Measurements from ENCODE around the gene ZPR1. TPM values are rescaled to one million over a fixed set of nuclear protein-coding genes. Genes with fewer than 3 reads are reported as not detected.

The ZPR1 gene
- total and polyA plus RNA-seq, 4 donors, result 9.4 to 56.1 (median 18.3) TPM

DNA sequence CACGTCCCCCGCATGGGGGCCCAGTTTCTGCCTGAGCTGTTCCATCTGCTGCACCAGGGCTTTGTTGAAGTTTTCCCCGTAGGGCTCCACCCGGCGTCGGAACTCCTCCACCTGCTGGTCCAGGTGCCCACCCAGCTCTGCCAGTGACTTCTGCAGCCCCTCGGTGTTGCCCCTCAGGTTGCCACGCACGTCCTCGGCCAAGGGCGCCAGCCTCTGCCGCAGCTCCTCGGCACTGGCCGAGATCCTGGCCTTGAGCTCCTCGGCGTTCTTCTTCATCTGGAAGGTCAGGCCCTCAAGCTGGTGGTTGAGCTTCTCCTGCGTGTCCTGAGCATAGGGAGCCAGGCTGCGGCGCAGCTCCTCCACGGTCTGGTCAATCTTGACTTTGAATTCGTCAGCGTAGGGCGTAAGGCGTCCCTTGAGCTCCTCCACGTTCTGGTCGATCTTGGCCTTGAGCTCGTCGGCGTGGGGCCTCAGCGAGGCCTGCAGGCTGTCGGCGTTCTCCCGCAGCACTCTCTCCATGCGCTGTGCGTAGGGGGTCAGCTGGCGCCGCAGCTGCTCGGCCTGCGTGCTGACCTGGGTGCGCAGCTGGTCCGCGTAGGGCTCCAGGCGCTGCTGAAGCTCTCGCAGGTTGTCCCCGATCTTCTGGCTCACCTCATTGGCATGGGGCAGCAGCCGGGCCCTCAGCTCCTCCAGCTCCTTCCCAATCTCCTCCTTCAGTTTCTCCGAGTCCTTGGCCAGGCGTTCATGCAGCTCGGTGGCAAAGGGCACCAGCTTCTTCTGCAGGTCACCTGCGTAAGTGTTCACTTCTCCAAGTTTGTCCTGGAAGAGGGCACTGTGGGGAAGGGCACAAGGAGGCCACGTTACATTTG, 33.5 kb upstream of the ZPR1 start:
- Histone ChIP-seq H3K9ac (ENCODE audit: low read depth in 1 of 2, low read length in 2 of 2) (no peak overlapping the region), H3K9me3 (ENCODE audit: control insufficient read depth in 4 of 4, low read length in 3 of 4) (no peaks in the 10 kb centered on the region), H3K4me3 (ENCODE audit: low read depth in 1 of 3, low read length in 3 of 3) (no peak overlapping the region), H3K27ac (ENCODE audit: low read depth in 1 of 2, low read length in 2 of 2) (no peak overlapping the region), H3K4me1 (ENCODE audit: control insufficient read depth in 4 of 4, insufficient read depth in 4 of 4, low read length in 3 of 4) (peaks cover 7 to 21% (median 14%) of the 10 kb centered on the region in 4 donors), H3K36me3 (ENCODE audit: control insufficient read depth in 4 of 4, insufficient read depth in 3 of 4, low read depth in 1 of 4, low read length in 3 of 4) (no peaks in the 10 kb centered on the region), H3K27me3 (ENCODE audit: control insufficient read depth in 4 of 4, insufficient read depth in 4 of 4, low read length in 3 of 4) (no peaks in the 10 kb centered on the region)
- TF ChIP-seq EGR1 (IDR thresholded peaks at IDR 0.05; ENCODE audit: low read depth in 2 of 2) (no peak), HNF4G (IDR thresholded peaks at IDR 0.05) (no peak), JUND (IDR thresholded peaks at IDR 0.05) (no peak), FOXA2 (IDR thresholded peaks at IDR 0.05) (no peak), RXRA (IDR thresholded peaks at IDR 0.05) (no peak), GABPA (IDR thresholded peaks at IDR 0.05 in 1 of 2, conservative IDR thresholded peaks at IDR 0.05 in 1 of 2) (no peak), SP1 (IDR thresholded peaks at IDR 0.05) (no peak), FOXA1 (IDR thresholded peaks at IDR 0.05) (no peak)
- TF ChIP-seq, protein P1, sequence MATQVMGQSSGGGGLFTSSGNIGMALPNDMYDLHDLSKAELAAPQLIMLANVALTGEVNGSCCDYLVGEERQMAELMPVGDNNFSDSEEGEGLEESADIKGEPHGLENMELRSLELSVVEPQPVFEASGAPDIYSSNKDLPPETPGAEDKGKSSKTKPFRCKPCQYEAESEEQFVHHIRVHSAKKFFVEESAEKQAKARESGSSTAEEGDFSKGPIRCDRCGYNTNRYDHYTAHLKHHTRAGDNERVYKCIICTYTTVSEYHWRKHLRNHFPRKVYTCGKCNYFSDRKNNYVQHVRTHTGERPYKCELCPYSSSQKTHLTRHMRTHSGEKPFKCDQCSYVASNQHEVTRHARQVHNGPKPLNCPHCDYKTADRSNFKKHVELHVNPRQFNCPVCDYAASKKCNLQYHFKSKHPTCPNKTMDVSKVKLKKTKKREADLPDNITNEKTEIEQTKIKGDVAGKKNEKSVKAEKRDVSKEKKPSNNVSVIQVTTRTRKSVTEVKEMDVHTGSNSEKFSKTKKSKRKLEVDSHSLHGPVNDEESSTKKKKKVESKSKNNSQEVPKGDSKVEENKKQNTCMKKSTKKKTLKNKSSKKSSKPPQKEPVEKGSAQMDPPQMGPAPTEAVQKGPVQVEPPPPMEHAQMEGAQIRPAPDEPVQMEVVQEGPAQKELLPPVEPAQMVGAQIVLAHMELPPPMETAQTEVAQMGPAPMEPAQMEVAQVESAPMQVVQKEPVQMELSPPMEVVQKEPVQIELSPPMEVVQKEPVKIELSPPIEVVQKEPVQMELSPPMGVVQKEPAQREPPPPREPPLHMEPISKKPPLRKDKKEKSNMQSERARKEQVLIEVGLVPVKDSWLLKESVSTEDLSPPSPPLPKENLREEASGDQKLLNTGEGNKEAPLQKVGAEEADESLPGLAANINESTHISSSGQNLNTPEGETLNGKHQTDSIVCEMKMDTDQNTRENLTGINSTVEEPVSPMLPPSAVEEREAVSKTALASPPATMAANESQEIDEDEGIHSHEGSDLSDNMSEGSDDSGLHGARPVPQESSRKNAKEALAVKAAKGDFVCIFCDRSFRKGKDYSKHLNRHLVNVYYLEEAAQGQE (IDR thresholded peaks at IDR 0.05), result no peak
- TF ChIP-seq, protein P2, sequence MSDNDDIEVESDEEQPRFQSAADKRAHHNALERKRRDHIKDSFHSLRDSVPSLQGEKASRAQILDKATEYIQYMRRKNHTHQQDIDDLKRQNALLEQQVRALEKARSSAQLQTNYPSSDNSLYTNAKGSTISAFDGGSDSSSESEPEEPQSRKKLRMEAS (IDR thresholded peaks at IDR 0.05), result no peak
- TF ChIP-seq, protein P3, sequence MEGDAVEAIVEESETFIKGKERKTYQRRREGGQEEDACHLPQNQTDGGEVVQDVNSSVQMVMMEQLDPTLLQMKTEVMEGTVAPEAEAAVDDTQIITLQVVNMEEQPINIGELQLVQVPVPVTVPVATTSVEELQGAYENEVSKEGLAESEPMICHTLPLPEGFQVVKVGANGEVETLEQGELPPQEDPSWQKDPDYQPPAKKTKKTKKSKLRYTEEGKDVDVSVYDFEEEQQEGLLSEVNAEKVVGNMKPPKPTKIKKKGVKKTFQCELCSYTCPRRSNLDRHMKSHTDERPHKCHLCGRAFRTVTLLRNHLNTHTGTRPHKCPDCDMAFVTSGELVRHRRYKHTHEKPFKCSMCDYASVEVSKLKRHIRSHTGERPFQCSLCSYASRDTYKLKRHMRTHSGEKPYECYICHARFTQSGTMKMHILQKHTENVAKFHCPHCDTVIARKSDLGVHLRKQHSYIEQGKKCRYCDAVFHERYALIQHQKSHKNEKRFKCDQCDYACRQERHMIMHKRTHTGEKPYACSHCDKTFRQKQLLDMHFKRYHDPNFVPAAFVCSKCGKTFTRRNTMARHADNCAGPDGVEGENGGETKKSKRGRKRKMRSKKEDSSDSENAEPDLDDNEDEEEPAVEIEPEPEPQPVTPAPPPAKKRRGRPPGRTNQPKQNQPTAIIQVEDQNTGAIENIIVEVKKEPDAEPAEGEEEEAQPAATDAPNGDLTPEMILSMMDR (IDR thresholded peaks at IDR 0.05; ENCODE audit: low read depth, low read length, missing input control), result no peak
- TF ChIP-seq, protein P4, sequence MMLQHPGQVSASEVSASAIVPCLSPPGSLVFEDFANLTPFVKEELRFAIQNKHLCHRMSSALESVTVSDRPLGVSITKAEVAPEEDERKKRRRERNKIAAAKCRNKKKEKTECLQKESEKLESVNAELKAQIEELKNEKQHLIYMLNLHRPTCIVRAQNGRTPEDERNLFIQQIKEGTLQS (IDR thresholded peaks at IDR 0.05), result no peak
- no peak for DNase-seq (ENCODE audit: low spot score)
- WGBS, result 96% methylated on average over 51 of the region's 51 CpGs

DNA sequence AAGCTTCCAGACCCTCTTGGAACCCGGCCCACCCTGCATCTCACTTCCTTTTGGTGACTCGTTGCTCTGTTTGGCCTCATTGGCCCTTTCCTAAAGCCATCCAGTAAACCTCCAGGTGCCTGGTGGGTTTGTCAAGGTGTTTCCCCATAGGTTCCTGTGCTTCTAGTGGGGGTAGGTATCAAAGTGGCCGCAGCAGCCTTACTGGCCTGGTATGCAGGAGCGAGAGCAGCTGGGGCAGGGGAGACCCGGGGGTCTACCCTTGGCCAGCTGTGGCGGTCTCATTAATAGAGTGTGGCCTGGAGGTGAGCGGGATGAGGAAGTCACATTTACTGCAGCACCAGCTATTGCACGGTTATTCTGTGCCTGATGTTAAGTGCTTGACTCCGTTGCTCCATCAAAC, 31.2 kb upstream of the ZPR1 start:
- Histone ChIP-seq H3K27me3 (ENCODE audit: control insufficient read depth in 4 of 4, insufficient read depth in 4 of 4, low read length in 3 of 4) (no peaks in the 10 kb centered on the region), H3K36me3 (ENCODE audit: control insufficient read depth in 4 of 4, insufficient read depth in 3 of 4, low read depth in 1 of 4, low read length in 3 of 4) (no peaks in the 10 kb centered on the region), H3K9ac (ENCODE audit: low read depth in 1 of 2, low read length in 2 of 2) (no peak overlapping the region), H3K4me1 (ENCODE audit: control insufficient read depth in 4 of 4, insufficient read depth in 4 of 4, low read length in 3 of 4) (peaks cover 0 to 27% (median 15%) of the 10 kb centered on the region in 4 donors), H3K4me3 (ENCODE audit: low read depth in 1 of 3, low read length in 3 of 3) (no peak overlapping the region), H3K9me3 (ENCODE audit: control insufficient read depth in 4 of 4, low read length in 3 of 4) (no peaks in the 10 kb centered on the region), H3K27ac (ENCODE audit: low read depth in 1 of 2, low read length in 2 of 2) (no peak overlapping the region)
- DNase-seq (ENCODE audit: low spot score), result no peak
- WGBS, result 94% methylated on average over 9 of the region's 9 CpGs
- TF ChIP-seq HNF4A (conservative IDR thresholded peaks at IDR 0.05), result no peak
- TF ChIP-seq, protein P2 (IDR thresholded peaks at IDR 0.05), result no peak
- no peak for TF ChIP-seq FOXA1 (IDR thresholded peaks at IDR 0.05)
- no peak for TF ChIP-seq YY1 (IDR thresholded peaks at IDR 0.05)
- TF ChIP-seq RXRA (IDR thresholded peaks at IDR 0.05), result no peak
- no peak for TF ChIP-seq GABPA (IDR thresholded peaks at IDR 0.05 in 1 of 2, conservative IDR thresholded peaks at IDR 0.05 in 1 of 2)
- no peak for TF ChIP-seq EGR1 (IDR thresholded peaks at IDR 0.05; ENCODE audit: low read depth in 2 of 2)
- no peak for TF ChIP-seq HNF4G (IDR thresholded peaks at IDR 0.05)
- no peak for TF ChIP-seq SP1 (IDR thresholded peaks at IDR 0.05)
- no peak for TF ChIP-seq NR2F2 (IDR thresholded peaks at IDR 0.05)
- TF ChIP-seq, protein P1 (IDR thresholded peaks at IDR 0.05), result no peak
- TF ChIP-seq, protein P5, sequence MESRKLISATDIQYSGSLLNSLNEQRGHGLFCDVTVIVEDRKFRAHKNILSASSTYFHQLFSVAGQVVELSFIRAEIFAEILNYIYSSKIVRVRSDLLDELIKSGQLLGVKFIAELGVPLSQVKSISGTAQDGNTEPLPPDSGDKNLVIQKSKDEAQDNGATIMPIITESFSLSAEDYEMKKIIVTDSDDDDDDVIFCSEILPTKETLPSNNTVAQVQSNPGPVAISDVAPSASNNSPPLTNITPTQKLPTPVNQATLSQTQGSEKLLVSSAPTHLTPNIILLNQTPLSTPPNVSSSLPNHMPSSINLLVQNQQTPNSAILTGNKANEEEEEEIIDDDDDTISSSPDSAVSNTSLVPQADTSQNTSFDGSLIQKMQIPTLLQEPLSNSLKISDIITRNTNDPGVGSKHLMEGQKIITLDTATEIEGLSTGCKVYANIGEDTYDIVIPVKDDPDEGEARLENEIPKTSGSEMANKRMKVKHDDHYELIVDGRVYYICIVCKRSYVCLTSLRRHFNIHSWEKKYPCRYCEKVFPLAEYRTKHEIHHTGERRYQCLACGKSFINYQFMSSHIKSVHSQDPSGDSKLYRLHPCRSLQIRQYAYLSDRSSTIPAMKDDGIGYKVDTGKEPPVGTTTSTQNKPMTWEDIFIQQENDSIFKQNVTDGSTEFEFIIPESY (IDR thresholded peaks at IDR 0.05), result no peak

Data from liver (tissue), 9 donors.